ENCODE results near the gene SGPL1. TPM values are rescaled to one million over a fixed set of nuclear protein-coding genes. Genes with fewer than 3 reads are reported as not detected.

Gene SGPL1
- total RNA-seq, 1 experiment from 2014 or later: 93.8 TPM

GRCh38 chr10:70834021-70834420 is 18.3 kb downstream of the SGPL1 start:
- POLR2A ChIA-PET: interaction anchor here (0.7 to 3.0 kb wide), 2 partner anchors 17 to 37 kb away, joined by 3 to 15 read pairs; no protein-coding TSS in a partner anchor
- no peak for DNase-seq (ENCODE audit: unreplicated experiment)
- H3K27ac Mint-ChIP-seq (ENCODE audit: low read depth, unreplicated experiment): no peak overlapping the region
- TF ChIP-seq, protein P1, sequence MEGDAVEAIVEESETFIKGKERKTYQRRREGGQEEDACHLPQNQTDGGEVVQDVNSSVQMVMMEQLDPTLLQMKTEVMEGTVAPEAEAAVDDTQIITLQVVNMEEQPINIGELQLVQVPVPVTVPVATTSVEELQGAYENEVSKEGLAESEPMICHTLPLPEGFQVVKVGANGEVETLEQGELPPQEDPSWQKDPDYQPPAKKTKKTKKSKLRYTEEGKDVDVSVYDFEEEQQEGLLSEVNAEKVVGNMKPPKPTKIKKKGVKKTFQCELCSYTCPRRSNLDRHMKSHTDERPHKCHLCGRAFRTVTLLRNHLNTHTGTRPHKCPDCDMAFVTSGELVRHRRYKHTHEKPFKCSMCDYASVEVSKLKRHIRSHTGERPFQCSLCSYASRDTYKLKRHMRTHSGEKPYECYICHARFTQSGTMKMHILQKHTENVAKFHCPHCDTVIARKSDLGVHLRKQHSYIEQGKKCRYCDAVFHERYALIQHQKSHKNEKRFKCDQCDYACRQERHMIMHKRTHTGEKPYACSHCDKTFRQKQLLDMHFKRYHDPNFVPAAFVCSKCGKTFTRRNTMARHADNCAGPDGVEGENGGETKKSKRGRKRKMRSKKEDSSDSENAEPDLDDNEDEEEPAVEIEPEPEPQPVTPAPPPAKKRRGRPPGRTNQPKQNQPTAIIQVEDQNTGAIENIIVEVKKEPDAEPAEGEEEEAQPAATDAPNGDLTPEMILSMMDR (IDR thresholded peaks at IDR 0.05; ENCODE audit: unreplicated experiment): no peak
- peaks cover 21% of the 10 kb centered on the region for H3K4me1 Mint-ChIP-seq (ENCODE audit: insufficient read depth, unreplicated experiment)
- intact Hi-C loops (cut with micrococcal nuclease): no loop called here
- no peaks in the 10 kb centered on the region for H3K27me3 Mint-ChIP-seq (ENCODE audit: insufficient read depth, unreplicated experiment)
- CTCF ChIA-PET: interaction anchor here (2.1 kb wide), 1 partner anchor 46 kb away, joined by 8 read pairs; no protein-coding TSS in a partner anchor
- no TSS peak for BruUV-seq (replicated peaks)
- H3K36me3 Mint-ChIP-seq (ENCODE audit: insufficient read depth, unreplicated experiment): peaks cover 14% of the 10 kb centered on the region
- no peak overlapping the region for H3K4me3 Mint-ChIP-seq (ENCODE audit: unreplicated experiment)
- no peaks in the 10 kb centered on the region for H3K9me3 Mint-ChIP-seq (ENCODE audit: unreplicated experiment)

- peaks cover 21% of the 10 kb centered on the region for H3K4me1 Mint-ChIP-seq (ENCODE audit: insufficient read depth, unreplicated experiment)
- no peaks in the 10 kb centered on the region for H3K9me3 Mint-ChIP-seq (ENCODE audit: unreplicated experiment)
- TF ChIP-seq, protein P1 (IDR thresholded peaks at IDR 0.05; ENCODE audit: unreplicated experiment): no peak
- intact Hi-C loops (cut with micrococcal nuclease): no loop called here
- no peaks in the 10 kb centered on the region for H3K27me3 Mint-ChIP-seq (ENCODE audit: insufficient read depth, unreplicated experiment)
- POLR2A ChIA-PET: interaction anchor here (0.7 to 3.0 kb wide), 3 partner anchors 17 to 384 kb away, joined by 3 to 15 read pairs (median 3); no protein-coding TSS in a partner anchor
- CTCF ChIA-PET: no interaction called here
- no TSS peak for BruUV-seq (replicated peaks)
- H3K27ac Mint-ChIP-seq (ENCODE audit: low read depth, unreplicated experiment): no peak overlapping the region
- peaks cover 20% of the 10 kb centered on the region for H3K36me3 Mint-ChIP-seq (ENCODE audit: insufficient read depth, unreplicated experiment)
- H3K4me3 Mint-ChIP-seq (ENCODE audit: unreplicated experiment): no peak overlapping the region
- no peak for DNase-seq (ENCODE audit: unreplicated experiment)
These were observed 18.8 kb downstream of the SGPL1 start for GRCh38 chr10:70834441-70835151.

GRCh38 chr10:70836319-70836718 is 20.6 kb downstream of the SGPL1 start:
- POLR2A ChIA-PET: interaction anchor here (0.6 kb wide), 1 partner anchor 17 kb away, joined by 3 read pairs; no protein-coding TSS in a partner anchor
- DNase-seq (ENCODE audit: unreplicated experiment): no peak
- Mint-ChIP-seq H3K27me3 (ENCODE audit: insufficient read depth, unreplicated experiment) (no peaks in the 10 kb centered on the region), H3K36me3 (ENCODE audit: insufficient read depth, unreplicated experiment) (peaks cover 24% of the 10 kb centered on the region), H3K27ac (ENCODE audit: low read depth, unreplicated experiment) (no peak overlapping the region), H3K4me3 (ENCODE audit: unreplicated experiment) (no peak overlapping the region), H3K4me1 (ENCODE audit: insufficient read depth, unreplicated experiment) (peaks cover 21% of the 10 kb centered on the region), H3K9me3 (ENCODE audit: unreplicated experiment) (no peaks in the 10 kb centered on the region)
- BruUV-seq (replicated peaks): no TSS peak
- intact Hi-C loops (cut with micrococcal nuclease): no loop called here
- CTCF ChIA-PET: interaction anchor here (0.7 kb wide), 1 partner anchor 167 kb away, joined by 3 read pairs; no protein-coding TSS in a partner anchor
- TF ChIP-seq, protein P1 (IDR thresholded peaks at IDR 0.05; ENCODE audit: unreplicated experiment): no peak

DNA sequence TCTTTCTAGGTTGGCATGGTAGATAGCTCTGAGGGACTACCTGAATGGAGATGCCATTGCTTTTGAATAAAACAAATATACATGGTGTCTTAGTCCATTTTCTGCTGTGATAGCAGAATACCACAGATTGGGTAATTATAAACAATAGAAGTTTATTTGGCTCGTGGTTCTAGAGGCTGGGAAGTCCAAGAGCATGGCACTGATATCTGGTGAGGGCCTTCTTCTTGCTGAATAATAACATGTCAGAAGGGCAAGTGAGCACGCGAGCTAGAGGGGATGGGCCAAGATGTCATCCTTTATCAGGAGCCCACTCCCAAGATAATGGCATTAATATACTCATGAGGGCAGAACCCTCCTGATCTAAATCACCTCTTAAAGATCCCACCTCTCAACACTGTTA is 21.9 kb downstream of the SGPL1 start:
- intact Hi-C loops (cut with micrococcal nuclease): no loop called here
- no peak for DNase-seq (ENCODE audit: unreplicated experiment)
- peaks cover 18% of the 10 kb centered on the region for H3K4me1 Mint-ChIP-seq (ENCODE audit: insufficient read depth, unreplicated experiment)
- H3K27me3 Mint-ChIP-seq (ENCODE audit: insufficient read depth, unreplicated experiment): no peaks in the 10 kb centered on the region
- BruUV-seq (replicated peaks): no TSS peak
- H3K36me3 Mint-ChIP-seq (ENCODE audit: insufficient read depth, unreplicated experiment): peaks cover 24% of the 10 kb centered on the region
- TF ChIP-seq, protein P1 (IDR thresholded peaks at IDR 0.05; ENCODE audit: unreplicated experiment): no peak
- no peaks in the 10 kb centered on the region for H3K9me3 Mint-ChIP-seq (ENCODE audit: unreplicated experiment)
- H3K27ac Mint-ChIP-seq (ENCODE audit: low read depth, unreplicated experiment): no peak overlapping the region
- no peak overlapping the region for H3K4me3 Mint-ChIP-seq (ENCODE audit: unreplicated experiment)
- CTCF ChIA-PET: no interaction called here
- POLR2A ChIA-PET: no interaction called here

Data from MCF 10A (cell line).